GM12878 (cell line): ENCODE data around the gene MBD3L2B. TPM values are rescaled to one million over a fixed set of nuclear protein-coding genes. Genes with fewer than 3 reads are reported as not detected.

Experiments used
- ATAC-seq: fragments of 200-7000 bp; cut with Tn5 transposase; 3 replicates; pipeline ENCODE4 v1.9.1; 2020; ENCODE audit warnings: mild to moderate bottlenecking, moderate library complexity
- BruUV-seq: library from RNA; stranded (reverse); fragments of 400-500 nt; replicated peaks from 2 replicates; lab custom pipeline; 2021; lab: Mats Ljungman, UMichigan
- CTCF ChIA-PET: fragments of 300-600 bp; sonication (Branson Sonifier 250); formaldehyde crosslinking; extraction: SDS; loops from one replicate; lab custom pipeline; 2021; ENCODE audit warnings: inconsistent platforms; lab: Yijun Ruan, JAX
- POLR2A ChIA-PET: fragments of 350-600 bp; formaldehyde crosslinking; extraction: SDS; loops from one replicate; lab custom pipeline; 2021; ENCODE audit warnings: inconsistent platforms; lab: Charles Lee
- RAD21 ChIA-PET: fragments of 300-600 bp; sonication (Branson Sonifier 250); formaldehyde crosslinking; loops from one replicate; lab custom pipeline; 2023; ENCODE audit warnings: antibody characterized with exemption; ENCODE audit not compliant: unreplicated experiment; lab: Charles Lee
- SMC1A ChIA-PET: fragments of 300-600 bp; sonication (Branson Sonifier 250); formaldehyde crosslinking; loops from one replicate; lab custom pipeline; 2023; ENCODE audit not compliant: unreplicated experiment, uncharacterized antibody; lab: Charles Lee
- DNase-seq: peaks from one replicate; pipeline ENCODE4 v3.0.0-alpha.2; 2011; ENCODE audit warnings: low read depth, low spot score
- FAIRE-seq: peaks from 3 replicates; lab custom pipeline; 2011; peaks lifted over from hg19 to GRCh38; lab: Jason Lieb, UNC
- H2AFZ ChIP-seq: 2 replicates; pipeline ENCODE4 v1.6.0; 2011; ENCODE audit warnings: low read depth, low read length, control low read depth; ENCODE audit not compliant: control insufficient read depth
- H3K27ac ChIP-seq: 2 replicates; pipeline ENCODE4 v1.5.1; 2011; ENCODE audit warnings: control low read depth; ENCODE audit not compliant: control insufficient read depth, insufficient read depth
- H3K27me3 ChIP-seq, 2 experiments: replicated peaks in 1 of 2; 2 replicates each; pipeline versions ENCODE4 v1.6.0 to v1.6.1; 2011; ENCODE audit warnings: low read length in 1 of 2; ENCODE audit not compliant: control insufficient read depth in 2 of 2, insufficient read depth in 2 of 2
- H3K36me3 ChIP-seq, 2 experiments: 2 replicates each; pipeline ENCODE4 v1.5.1; 2011; ENCODE audit warnings: low read length in 1 of 2; ENCODE audit not compliant: control insufficient read depth in 2 of 2, insufficient read depth in 2 of 2
- H3K4me1 ChIP-seq: 2 replicates; pipeline ENCODE4 v1.6.1; 2011; ENCODE audit warnings: mild to moderate bottlenecking, low read length, moderate library complexity, mixed read lengths; ENCODE audit not compliant: control insufficient read depth, insufficient read depth
- H3K4me2 ChIP-seq: 2 replicates; pipeline ENCODE4 v1.6.0; 2011; ENCODE audit warnings: control low read depth; ENCODE audit not compliant: control insufficient read depth, insufficient read depth
- H3K4me3 ChIP-seq: fragments of 200-600 bp; sonication (generic); 2 replicates; pipeline ENCODE4 v1.5.1; 2016
- H3K79me2 ChIP-seq: 2 replicates; pipeline ENCODE4 v1.6.0; 2011; ENCODE audit warnings: low read length; ENCODE audit not compliant: control insufficient read depth, insufficient read depth
- H3K9ac ChIP-seq: 2 replicates; pipeline ENCODE4 v1.8.0; 2011; ENCODE audit warnings: low read length, control low read depth, mixed read lengths; ENCODE audit not compliant: control insufficient read depth, insufficient read depth
- H3K9me3 ChIP-seq: replicated peaks from 3 replicates; pipeline ENCODE4 v1.5.1; 2011; ENCODE audit warnings: mild to moderate bottlenecking, low read length; ENCODE audit not compliant: control insufficient read depth, insufficient read depth
- H4K20me1 ChIP-seq: 2 replicates; pipeline ENCODE4 v1.6.0; 2011; ENCODE audit not compliant: control insufficient read depth, insufficient read depth
- CBX3 ChIP-seq: fragments of 200-600 bp; sonication (generic); IDR thresholded peaks from 2 replicates; pipeline ENCODE4 v1.6.1; 2016; ENCODE audit warnings: low read depth, borderline replicate concordance
- ESRRA ChIP-seq: IDR thresholded peaks from 2 replicates; pipeline ENCODE4 v1.6.1; 2012; ENCODE audit warnings: mild to moderate bottlenecking, low read length, improper control_type of control experiment
- GATAD2B ChIP-seq: fragments of 450-650 bp; conservative IDR thresholded peaks from 2 replicates; pipeline ENCODE4 v1.6.1; 2017; ENCODE audit warnings: low read depth, mild to moderate bottlenecking, moderate library complexity
- IKZF2 ChIP-seq, 2 experiments: fragments of 450-650 bp; IDR thresholded peaks; 2 replicates each; pipeline ENCODE4 v1.6.1; 2017; ENCODE audit warnings: mild to moderate bottlenecking in 2 of 2, moderate library complexity in 2 of 2
- MTA3 ChIP-seq: IDR thresholded peaks from 2 replicates; pipeline ENCODE4 v1.6.1; 2012; ENCODE audit warnings: low read length, inconsistent platforms, borderline replicate concordance
- NBN ChIP-seq: fragments of 450-650 bp; IDR thresholded peaks from 2 replicates; pipeline ENCODE4 v1.6.1; 2016
- NFIC ChIP-seq: IDR thresholded peaks from 2 replicates; pipeline ENCODE4 v1.6.1; 2012; ENCODE audit warnings: low read depth, mild to moderate bottlenecking, inconsistent platforms, low read length, moderate library complexity
- NFXL1 ChIP-seq: fragments of 450-650 bp; IDR thresholded peaks from 2 replicates; pipeline ENCODE4 v1.6.1; 2017; ENCODE audit warnings: antibody characterized with exemption, mild to moderate bottlenecking, borderline replicate concordance
- POLR2A ChIP-seq: IDR thresholded peaks from 2 replicates; pipeline ENCODE4 v1.6.1; 2011; ENCODE audit warnings: low read depth, mild to moderate bottlenecking, low read length
- RBBP5 ChIP-seq: fragments of 200-600 bp; sonication (generic); conservative IDR thresholded peaks from 2 replicates; pipeline ENCODE4 v1.6.1; 2016
- SREBF1 ChIP-seq: IDR thresholded peaks from 2 replicates; pipeline ENCODE4 v1.6.1; 2012; ENCODE audit warnings: mild to moderate bottlenecking, low read length
- SUZ12 ChIP-seq: fragments of 200-600 bp; sonication (generic); IDR thresholded peaks from one replicate; pipeline ENCODE4 v1.6.1; 2018; ENCODE audit warnings: antibody characterized with exemption, mild to moderate bottlenecking; ENCODE audit not compliant: unreplicated experiment
- ZNF384 ChIP-seq: IDR thresholded peaks from 2 replicates; pipeline ENCODE4 v1.6.1; 2012; ENCODE audit warnings: low read depth, mild to moderate bottlenecking, low read length, improper control_type of control experiment, borderline replicate concordance
- WGBS: methylation state at CpG from one replicate; pipeline ENCODE4 v1.1.6; 2016; ENCODE audit warnings: low lambda C conversion rate; ENCODE audit not compliant: insufficient replicate concordance, insufficient coverage; ENCODE audit errors: missing lambda C conversion rate; 5-methylcytosine and 5-hydroxymethylcytosine counted together
- in situ Hi-C: fragments of 300-500 bp; cut with MboI; formaldehyde crosslinking; loops from 9 replicates; pipeline ENCODE4 v1.14.3; 2018; ENCODE audit warnings: mixed read lengths
- intact Hi-C: fragments of 100-400 bp; cut with micrococcal nuclease; formaldehyde crosslinking; loops from one replicate; pipeline ENCODE4 v1.14.2; 2022; ENCODE audit not compliant: unreplicated experiment
- polyA plus RNA-seq, 11 experiments: library from polyadenylated mRNA; depleted of rRNA in 4 of 11; unstranded in 6 of 11; stranded (reverse) in 5 of 11; fragments of >200 nt; fragmentation: Nextera tagmentation in 4 of 11; fragmentation: Illumina TruSeq in 1 of 11; extraction: Ambion mirVana in 4 of 11; extraction: Trizol in 1 of 11; gene quantifications; 1 replicate in 1 of 11; 2 replicates in 10 of 11; pipeline versions ENCODE4 v1.2.1 to v1.2.3, GENCODE V29; 2011 to 2016; ENCODE audit warnings: inconsistent platforms in 2 of 11, missing spikeins in 2 of 11, low read depth in 1 of 11
- total RNA-seq, 4 experiments: library from RNA; depleted of rRNA in 3 of 4; stranded (reverse); fragments of >200 nt in 3 of 4; fragmentation: Illumina TruSeq in 1 of 4; extraction: Trizol in 1 of 4; gene quantifications; 2 replicates each; pipeline versions ENCODE4 v1.2.1 to v1.2.3, GENCODE V29; 2013 to 2021
- TF ChIP-seq, protein P1 (sequence below): IDR thresholded peaks from 2 replicates; pipeline ENCODE4 v1.6.1; 2011; ENCODE audit warnings: low read depth, low read length, improper control_type of control experiment, borderline replicate concordance
- TF ChIP-seq, protein P2 (sequence below): fragments of 450-650 bp; IDR thresholded peaks from 2 replicates; pipeline ENCODE4 v1.6.1; 2016; ENCODE audit warnings: mild to moderate bottlenecking
- TF ChIP-seq, protein P3 (sequence below): IDR thresholded peaks from 2 replicates; pipeline ENCODE4 v1.6.1; 2011; ENCODE audit warnings: borderline replicate concordance, low read depth, mild to moderate bottlenecking, moderate library complexity, mixed read lengths, low read length; ENCODE audit not compliant: insufficient read depth; ENCODE audit errors: extremely low read length
- TF ChIP-seq, protein P4 (sequence below): fragments of 450-650 bp; IDR thresholded peaks from 2 replicates; pipeline ENCODE4 v1.6.1; 2017; ENCODE audit warnings: mild to moderate bottlenecking

The MBD3L2B gene
- total and polyA plus RNA-seq, 10 of the 15 experiments (the other 5 are each of a cell fraction or from before 2014, with no cell fraction given) = 0.10 TPM; not detected in 9

DNA sequence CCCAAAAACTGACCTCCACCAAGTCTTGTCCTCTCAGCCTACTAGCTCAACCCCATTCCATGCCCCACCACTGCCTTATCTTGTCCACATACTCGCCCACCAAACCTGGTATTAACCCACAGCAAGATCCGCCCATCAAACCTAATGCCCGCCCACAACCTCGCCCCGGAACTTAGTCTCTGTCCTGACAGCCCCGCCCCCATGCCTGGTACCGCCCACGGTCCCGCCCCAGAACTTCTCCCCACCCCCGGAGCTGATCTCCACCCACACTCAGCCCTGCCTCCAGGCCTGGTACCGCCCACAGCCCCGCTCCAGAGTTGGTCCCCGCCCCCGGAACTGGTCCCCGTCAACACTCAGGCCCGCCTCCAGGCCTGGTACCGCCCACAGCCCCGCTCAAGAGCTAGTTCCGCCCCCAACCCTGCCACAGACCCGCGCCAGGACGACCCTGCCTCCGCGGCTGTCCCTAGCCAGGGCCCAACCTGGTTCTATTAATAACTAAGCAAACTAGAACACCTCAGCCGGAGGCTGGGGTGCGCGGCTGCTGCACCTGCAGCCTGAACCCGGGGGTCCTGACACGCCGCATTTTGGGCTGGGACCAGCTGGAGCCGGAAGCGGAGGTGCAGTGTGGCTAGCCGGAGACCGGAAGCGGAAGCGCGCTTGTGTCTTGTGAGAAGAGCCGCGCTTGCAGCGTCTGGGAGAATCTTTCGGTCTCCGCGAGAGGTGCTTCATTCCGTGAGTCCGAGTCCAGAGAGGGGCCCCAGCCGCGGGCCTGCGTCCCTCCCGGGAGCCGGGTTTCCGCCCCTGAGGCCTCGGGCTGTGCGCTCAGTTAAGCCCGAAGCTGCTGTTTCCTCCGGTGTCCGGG lies 48.0 kb upstream of the MBD3L2B start, which contains the start of gene ZNF557 (continued):
- TF ChIP-seq SREBF1 = peak; percentile 31; the same call in 1 of the 2 replicates
- no peak for TF ChIP-seq CBX3
- TF ChIP-seq GATAD2B = peak; percentile 87

DNA sequence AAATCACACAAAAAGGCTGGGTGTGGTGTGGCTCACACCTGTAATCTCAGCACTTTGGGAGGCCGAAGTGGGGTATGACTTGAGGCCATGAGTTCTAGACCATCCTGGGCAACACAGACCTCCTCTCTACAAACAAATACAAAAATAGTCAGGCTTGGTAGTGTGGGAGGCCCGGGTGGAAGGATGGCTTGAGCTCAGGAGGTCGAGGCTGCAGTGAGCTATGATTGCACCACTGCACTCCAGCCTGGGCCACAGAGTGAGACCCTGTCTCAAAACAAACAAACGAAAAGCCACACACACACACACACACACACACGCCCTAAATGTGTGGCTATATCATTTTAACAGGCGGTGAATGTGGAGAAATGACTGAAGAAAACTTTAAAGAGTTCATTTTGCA lies 47.4 kb upstream of the MBD3L2B start:
- Histone ChIP-seq H3K79me2 (peaks cover 12% of the 10 kb centered on the region), H3K4me1 (no peaks in the 10 kb centered on the region), H3K27ac (no peak overlapping the region), H4K20me1 (no peaks in the 10 kb centered on the region), H3K9ac (no peak overlapping the region), H3K9me3 (peaks cover 3% of the 10 kb centered on the region; the same call in 2 of the 3 replicates), H3K36me3 (peaks cover 6 to 12% of the 10 kb centered on the region in 2 experiments), H3K4me2 (peak overlapping the region; percentile 69; the same call in 1 of the 2 replicates), H2AFZ (peak overlapping the region; percentile 86), H3K27me3 (no peaks in the 10 kb centered on the region), H3K4me3 (peak overlapping the region; percentile 14; the same call in 1 of the 2 replicates)
- RAD21 ChIA-PET = interaction anchor here (0.8 to 2.3 kb wide), 13 partner anchors 31 to 312 kb away, joined by 3 to 15 read pairs (median 5); partner anchors contain the start of gene ARHGEF18
- WGBS = 34% methylated on average over 6 of the region's 6 CpGs
- ATAC-seq (no peak), FAIRE-seq (no peak), DNase-seq (no peak)
- intact Hi-C loops (no loop called here), in situ Hi-C loops (no loop called here)
- BruUV-seq = no TSS peak
- SMC1A ChIA-PET = interaction anchor here (0.8 to 2.8 kb wide), 9 partner anchors 29 to 707 kb away, joined by 3 to 13 read pairs (median 4); partner anchors contain the start of genes ALKBH7 and CLPP
- POLR2A ChIA-PET = interaction anchor here (0.6 to 1.9 kb wide), 10 partner anchors 17 to 264 kb away, joined by 3 to 14 read pairs (median 4); no protein-coding TSS in a partner anchor
- CTCF ChIA-PET = interaction anchor here (1.0 to 2.5 kb wide), 9 partner anchors 13 to 329 kb away, joined by 3 to 6 read pairs (median 4); no protein-coding TSS in a partner anchor
- TF ChIP-seq POLR2A = no peak
- TF ChIP-seq SUZ12 = no peak
- TF ChIP-seq NBN = no peak
- TF ChIP-seq MTA3 = no peak
- TF ChIP-seq, protein P1, sequence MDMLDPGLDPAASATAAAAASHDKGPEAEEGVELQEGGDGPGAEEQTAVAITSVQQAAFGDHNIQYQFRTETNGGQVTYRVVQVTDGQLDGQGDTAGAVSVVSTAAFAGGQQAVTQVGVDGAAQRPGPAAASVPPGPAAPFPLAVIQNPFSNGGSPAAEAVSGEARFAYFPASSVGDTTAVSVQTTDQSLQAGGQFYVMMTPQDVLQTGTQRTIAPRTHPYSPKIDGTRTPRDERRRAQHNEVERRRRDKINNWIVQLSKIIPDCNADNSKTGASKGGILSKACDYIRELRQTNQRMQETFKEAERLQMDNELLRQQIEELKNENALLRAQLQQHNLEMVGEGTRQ = no peak
- TF ChIP-seq, protein P2, sequence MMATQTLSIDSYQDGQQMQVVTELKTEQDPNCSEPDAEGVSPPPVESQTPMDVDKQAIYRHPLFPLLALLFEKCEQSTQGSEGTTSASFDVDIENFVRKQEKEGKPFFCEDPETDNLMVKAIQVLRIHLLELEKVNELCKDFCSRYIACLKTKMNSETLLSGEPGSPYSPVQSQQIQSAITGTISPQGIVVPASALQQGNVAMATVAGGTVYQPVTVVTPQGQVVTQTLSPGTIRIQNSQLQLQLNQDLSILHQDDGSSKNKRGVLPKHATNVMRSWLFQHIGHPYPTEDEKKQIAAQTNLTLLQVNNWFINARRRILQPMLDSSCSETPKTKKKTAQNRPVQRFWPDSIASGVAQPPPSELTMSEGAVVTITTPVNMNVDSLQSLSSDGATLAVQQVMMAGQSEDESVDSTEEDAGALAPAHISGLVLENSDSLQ = no peak
- TF ChIP-seq, protein P3, sequence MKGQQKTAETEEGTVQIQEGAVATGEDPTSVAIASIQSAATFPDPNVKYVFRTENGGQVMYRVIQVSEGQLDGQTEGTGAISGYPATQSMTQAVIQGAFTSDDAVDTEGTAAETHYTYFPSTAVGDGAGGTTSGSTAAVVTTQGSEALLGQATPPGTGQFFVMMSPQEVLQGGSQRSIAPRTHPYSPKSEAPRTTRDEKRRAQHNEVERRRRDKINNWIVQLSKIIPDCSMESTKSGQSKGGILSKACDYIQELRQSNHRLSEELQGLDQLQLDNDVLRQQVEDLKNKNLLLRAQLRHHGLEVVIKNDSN = no peak
- no peak for TF ChIP-seq RBBP5
- no peak for TF ChIP-seq NFXL1
- no peak for TF ChIP-seq IKZF2 (IDR thresholded peaks at IDR 0.05)
- TF ChIP-seq ESRRA = no peak
- TF ChIP-seq, protein P4, sequence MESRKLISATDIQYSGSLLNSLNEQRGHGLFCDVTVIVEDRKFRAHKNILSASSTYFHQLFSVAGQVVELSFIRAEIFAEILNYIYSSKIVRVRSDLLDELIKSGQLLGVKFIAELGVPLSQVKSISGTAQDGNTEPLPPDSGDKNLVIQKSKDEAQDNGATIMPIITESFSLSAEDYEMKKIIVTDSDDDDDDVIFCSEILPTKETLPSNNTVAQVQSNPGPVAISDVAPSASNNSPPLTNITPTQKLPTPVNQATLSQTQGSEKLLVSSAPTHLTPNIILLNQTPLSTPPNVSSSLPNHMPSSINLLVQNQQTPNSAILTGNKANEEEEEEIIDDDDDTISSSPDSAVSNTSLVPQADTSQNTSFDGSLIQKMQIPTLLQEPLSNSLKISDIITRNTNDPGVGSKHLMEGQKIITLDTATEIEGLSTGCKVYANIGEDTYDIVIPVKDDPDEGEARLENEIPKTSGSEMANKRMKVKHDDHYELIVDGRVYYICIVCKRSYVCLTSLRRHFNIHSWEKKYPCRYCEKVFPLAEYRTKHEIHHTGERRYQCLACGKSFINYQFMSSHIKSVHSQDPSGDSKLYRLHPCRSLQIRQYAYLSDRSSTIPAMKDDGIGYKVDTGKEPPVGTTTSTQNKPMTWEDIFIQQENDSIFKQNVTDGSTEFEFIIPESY = no peak
- no peak for TF ChIP-seq NFIC
- no peak for TF ChIP-seq ZNF384
